COLO829 (cell line): ENCODE results near the gene OR4A5.
"Not testable (repeated sequence)": the region's sequence is repeated elsewhere in the genome, so short reads cannot be mapped to it uniquely, and the experiment has no call there.

Experiments used
- DNase-seq: peaks from one replicate; pipeline ENCODE4 v3.0.0; 2012; ENCODE audit warnings: low spot score

Gene OR4A5

DNA sequence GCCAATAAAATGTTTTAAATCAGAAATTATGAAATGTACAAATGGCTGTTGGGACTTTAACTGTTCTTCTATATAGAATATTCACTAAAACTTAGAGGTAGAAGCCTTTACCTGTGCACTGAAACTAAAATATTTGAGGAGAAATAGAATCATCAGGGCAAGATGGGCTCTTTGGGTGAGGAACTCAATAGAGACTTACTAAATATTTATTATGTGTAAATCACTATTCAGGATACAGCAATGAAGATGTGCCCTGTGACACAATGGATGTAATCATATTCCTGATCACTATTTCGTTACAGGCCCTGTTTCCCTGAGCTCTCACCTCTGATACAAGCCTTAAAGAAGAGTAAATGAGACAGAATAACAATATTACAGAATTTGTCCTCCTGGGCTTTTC is at the start of gene OR4A5:
Gene OR4A5 (plus strand): TSS at position 301 of the 400 bp plus-strand sequence. CDS start 53 bp downstream, at position 354.
- DNase-seq = not testable (repeated sequence)

- DNase-seq = not testable (repeated sequence)
Observed at GRCh38 chr11:54720094-54720493, 13.5 kb downstream of the OR4A5 start.
